ENCODE results near the gene RAD52.
"Not testable (repeated sequence)": the region's sequence is repeated elsewhere in the genome, so short reads cannot be mapped to it uniquely, and the experiment has no call there.

Gene RAD52

GRCh38 chr12:967641-968040 lies 18.1 kb upstream of the RAD52 start:
- DNase-seq (ENCODE audit: low read depth in 1 of 2, low spot score in 1 of 2) = no peak

- no peak for DNase-seq (ENCODE audit: low read depth in 1 of 2, low spot score in 1 of 2)
Observed at GRCh38 chr12:966724-967123, 17.2 kb upstream of the RAD52 start.

GRCh38 chr12:958588-959123 lies 9.2 kb upstream of the RAD52 start:
- no peak for DNase-seq (ENCODE audit: low read depth in 1 of 2, low spot score in 1 of 2)

GRCh38 chr12:955939-956338 lies 6.4 kb upstream of the RAD52 start:
- no peak for DNase-seq (ENCODE audit: low read depth in 1 of 2, low spot score in 1 of 2)

GRCh38 chr12:954741-955140 lies 5.2 kb upstream of the RAD52 start:
- no peak for DNase-seq (ENCODE audit: low read depth in 1 of 2, low spot score in 1 of 2)

GRCh38 chr12:953776-954175 lies 4.3 kb upstream of the RAD52 start:
- no peak for DNase-seq (ENCODE audit: low read depth in 1 of 2, low spot score in 1 of 2)

- DNase-seq (ENCODE audit: low read depth in 1 of 2, low spot score in 1 of 2) = no peak
Observed at GRCh38 chr12:951176-951575, 1.7 kb upstream of the RAD52 start.

GRCh38 chr12:948238-948637 lies 1.3 kb downstream of the RAD52 start:
- DNase-seq (ENCODE audit: low read depth in 1 of 2, low spot score in 1 of 2) = no peak

- DNase-seq (ENCODE audit: low read depth in 1 of 2, low spot score in 1 of 2) = no peak
Observed at GRCh38 chr12:946631-947030, 2.9 kb downstream of the RAD52 start.

- no peak for DNase-seq (ENCODE audit: low read depth in 1 of 2, low spot score in 1 of 2)
Observed at GRCh38 chr12:946212-946611, 3.3 kb downstream of the RAD52 start.

GRCh38 chr12:944211-944610 lies 5.3 kb downstream of the RAD52 start:
- no peak for DNase-seq (ENCODE audit: low read depth in 1 of 2, low spot score in 1 of 2)

- DNase-seq (ENCODE audit: low read depth in 1 of 2, low spot score in 1 of 2) = no peak
Observed at GRCh38 chr12:943051-943450, 6.4 kb downstream of the RAD52 start.

- DNase-seq (ENCODE audit: low read depth in 1 of 2, low spot score in 1 of 2) = no peak
Observed at GRCh38 chr12:938810-939209, 10.7 kb downstream of the RAD52 start.

- DNase-seq (ENCODE audit: low read depth in 1 of 2, low spot score in 1 of 2) = no peak
Observed at GRCh38 chr12:936377-937345, 12.8 kb downstream of the RAD52 start.

- not testable (repeated sequence) for DNase-seq (ENCODE audit: low read depth in 1 of 2, low spot score in 1 of 2)
Observed at GRCh38 chr12:935891-936290, 13.6 kb downstream of the RAD52 start.

GRCh38 chr12:931591-931990 lies 17.9 kb downstream of the RAD52 start:
- no peak for DNase-seq (ENCODE audit: low read depth in 1 of 2, low spot score in 1 of 2)

- no peak for DNase-seq (ENCODE audit: low read depth in 1 of 2, low spot score in 1 of 2)
Observed at GRCh38 chr12:931060-931459, 18.4 kb downstream of the RAD52 start.

- no peak for DNase-seq (ENCODE audit: low read depth in 1 of 2, low spot score in 1 of 2)
Observed at GRCh38 chr12:926641-927040, 22.9 kb downstream of the RAD52 start.

- DNase-seq (ENCODE audit: low read depth in 1 of 2, low spot score in 1 of 2) = no peak
Observed at GRCh38 chr12:922285-922684, 27.2 kb downstream of the RAD52 start.

- no peak for DNase-seq (ENCODE audit: low read depth in 1 of 2, low spot score in 1 of 2)
Observed at GRCh38 chr12:920676-921075, 28.8 kb downstream of the RAD52 start.

- no peak for DNase-seq (ENCODE audit: low read depth in 1 of 2, low spot score in 1 of 2)
Observed at GRCh38 chr12:916712-917445, 32.6 kb downstream of the RAD52 start.

GRCh38 chr12:916240-916639 lies 33.3 kb downstream of the RAD52 start:
- DNase-seq (ENCODE audit: low read depth in 1 of 2, low spot score in 1 of 2) = no peak
